A673 (cell line): ENCODE results near the gene CATSPERE. TPM values are rescaled to one million over a fixed set of nuclear protein-coding genes. Genes with fewer than 3 reads are reported as not detected.
"Not testable (repeated sequence)": the region's sequence is repeated elsewhere in the genome, so short reads cannot be mapped to it uniquely, and the experiment has no call there.

ENCODE experiments used
- BruUV-seq: library from RNA; stranded (reverse); fragments of 400-500 nt; replicated peaks from 2 replicates; lab custom pipeline; 2021; lab: Mats Ljungman, UMichigan
- CTCF ChIA-PET: fragments of 300-600 bp; sonication (Branson Sonifier 250); formaldehyde crosslinking; loops from one replicate; lab custom pipeline; 2022; ENCODE audit warnings: antibody characterized with exemption; lab: Charles Lee
- POLR2A ChIA-PET: fragments of 300-600 bp; sonication (Branson Sonifier 250); formaldehyde crosslinking; loops from one replicate; lab custom pipeline; 2022; ENCODE audit warnings: antibody characterized with exemption; ENCODE audit not compliant: low non-redundant PET; lab: Charles Lee
- DNase-seq: peaks from one replicate; pipeline ENCODE4 v3.0.0-alpha.2; 2015; ENCODE audit warnings: low spot score
- H3K27ac ChIP-seq: fragments of 200-600 bp; sonication (generic); 2 replicates; pipeline ENCODE4 v1.5.1; 2016; ENCODE audit warnings: mixed run types, low read depth, mild to moderate bottlenecking, mixed read lengths, antibody characterized with exemption, low read length; ENCODE audit not compliant: poor library complexity, severe bottlenecking
- H3K27me3 ChIP-seq: fragments of 200-600 bp; sonication (generic); replicated peaks from 2 replicates; pipeline ENCODE4 v1.6.1; 2017; ENCODE audit warnings: mixed run types, low read depth, mild to moderate bottlenecking, mixed read lengths, antibody characterized with exemption, low read length; ENCODE audit not compliant: insufficient read depth, poor library complexity
- H3K36me3 ChIP-seq: fragments of 200-600 bp; sonication (generic); 2 replicates; pipeline ENCODE4 v1.6.1; 2016; ENCODE audit warnings: mixed run types, mild to moderate bottlenecking, mixed read lengths, antibody characterized with exemption, low read length; ENCODE audit not compliant: insufficient read depth, poor library complexity, severe bottlenecking
- H3K4me1 ChIP-seq: fragments of 200-600 bp; sonication (generic); 2 replicates; pipeline ENCODE4 v1.6.1; 2017; ENCODE audit warnings: mixed run types, mild to moderate bottlenecking, mixed read lengths, antibody characterized with exemption, low read length; ENCODE audit not compliant: insufficient read depth, poor library complexity, severe bottlenecking
- H3K4me3 ChIP-seq: fragments of 200-600 bp; sonication (generic); 2 replicates; pipeline ENCODE4 v1.5.1; 2016; ENCODE audit warnings: low read depth, mixed run types, mild to moderate bottlenecking, mixed read lengths, low read length; ENCODE audit not compliant: poor library complexity, severe bottlenecking
- H3K9me3 ChIP-seq: fragments of 200-600 bp; sonication (generic); 2 replicates; pipeline ENCODE4 v1.6.1; 2016; ENCODE audit warnings: mixed run types, low read depth, mild to moderate bottlenecking, mixed read lengths, antibody characterized with exemption, low read length; ENCODE audit not compliant: poor library complexity, severe bottlenecking
- CTCF ChIP-seq: fragments of 300-800, 200-600 bp; sonication (generic); conservative IDR thresholded peaks from 2 replicates; pipeline ENCODE4 v1.5.1; 2017; ENCODE audit warnings: low read depth, mild to moderate bottlenecking, antibody characterized with exemption, low read length, moderate library complexity, mixed read lengths
- EZH2 ChIP-seq: fragments of 200-600 bp; sonication (generic); IDR thresholded peaks from 2 replicates; pipeline ENCODE4 v1.6.1; 2017; ENCODE audit warnings: borderline replicate concordance, low read depth, mild to moderate bottlenecking, mixed read lengths, antibody characterized with exemption, low read length; ENCODE audit not compliant: poor library complexity, severe bottlenecking
- intact Hi-C: fragments of 100-400 bp; cut with micrococcal nuclease; formaldehyde crosslinking; loops from one replicate; pipeline ENCODE4 v1.10.0; 2022; ENCODE audit not compliant: unreplicated experiment
- total RNA-seq: library from RNA; stranded (reverse); gene quantifications from 2 replicates; pipeline ENCODE4 v1.2.3, GENCODE V29; 2021

CATSPERE gene
- total RNA-seq, 1 experiment from 2014 or later = 0.45 TPM

GRCh38 chr1:244460197-244460596 lies 876 bp upstream of the CATSPERE start:
- TF ChIP-seq EZH2 = no peak
- no peak for TF ChIP-seq CTCF
- Histone ChIP-seq H3K9me3 (peaks cover 4% of the 10 kb centered on the region), H3K27ac (no peak overlapping the region), H3K27me3 (no peaks in the 10 kb centered on the region), H3K4me3 (no peak overlapping the region), H3K36me3 (no peaks in the 10 kb centered on the region), H3K4me1 (peaks cover 14% of the 10 kb centered on the region)
- DNase-seq = peak; percentile 53
- BruUV-seq = no TSS peak
- CTCF ChIA-PET = no interaction called here
- POLR2A ChIA-PET = no interaction called here
- intact Hi-C loops = no loop called here

GRCh38 chr1:244466724-244467123 lies 5.7 kb downstream of the CATSPERE start:
- POLR2A ChIA-PET = no interaction called here
- CTCF ChIA-PET = no interaction called here
- no peaks in the 10 kb centered on the region for H3K4me1 ChIP-seq
- no peak for DNase-seq
- TF ChIP-seq EZH2 (no peak), CTCF (no peak)
- no peaks in the 10 kb centered on the region for H3K27me3 ChIP-seq
- intact Hi-C loops = no loop called here
- BruUV-seq = no TSS peak
- H3K36me3 ChIP-seq = no peaks in the 10 kb centered on the region
- H3K9me3 ChIP-seq = no peaks in the 10 kb centered on the region
- H3K4me3 ChIP-seq = no peak overlapping the region
- H3K27ac ChIP-seq = no peak overlapping the region

- ChIA-PET POLR2A (no interaction called here), CTCF (no interaction called here)
- BruUV-seq = no TSS peak
- TF ChIP-seq EZH2 (no peak), CTCF (no peak)
- H3K4me3 ChIP-seq = no peak overlapping the region
- H3K27ac ChIP-seq = no peak overlapping the region
- H3K4me1 ChIP-seq = no peaks in the 10 kb centered on the region
- H3K36me3 ChIP-seq = no peaks in the 10 kb centered on the region
- DNase-seq = no peak
- no peaks in the 10 kb centered on the region for H3K27me3 ChIP-seq
- intact Hi-C loops = no loop called here
- H3K9me3 ChIP-seq = no peaks in the 10 kb centered on the region
These were observed 12.1 kb downstream of the CATSPERE start for GRCh38 chr1:244473059-244473605.

GRCh38 chr1:244484971-244485370 lies 23.9 kb downstream of the CATSPERE start:
- intact Hi-C loops, POLR2A ChIA-PET, H3K36me3 ChIP-seq, CTCF ChIA-PET, H3K27me3 ChIP-seq, BruUV-seq, DNase-seq, H3K27ac ChIP-seq, H3K4me1 ChIP-seq, H3K4me3 ChIP-seq, H3K9me3 ChIP-seq: not testable (repeated sequence)
